Hepatocyte (in vitro differentiated cells): ENCODE measurements around the gene SNRPD3. TPM values are rescaled to one million over a fixed set of nuclear protein-coding genes. Genes with fewer than 3 reads are reported as not detected.
A peak's percentile ranks its signal among the peaks of the same experiment; 100 is the strongest.

Source experiments
- DNase-seq: peaks from one replicate; pipeline ENCODE4 v3.0.0-alpha.2; 2016; ENCODE audit warnings: low spot score
- H2AFZ ChIP-seq: fragments of 200-600 bp; sonication (generic); 2 replicates; pipeline ENCODE4 v1.6.0; 2016; ENCODE audit warnings: antibody characterized with exemption, mild to moderate bottlenecking
- H3K27ac ChIP-seq: fragments of 200-600 bp; sonication (generic); 2 replicates; pipeline ENCODE4 v1.5.1; 2016; ENCODE audit warnings: mild to moderate bottlenecking
- H3K27me3 ChIP-seq: fragments of 200-600 bp; sonication (generic); 2 replicates; pipeline ENCODE4 v1.6.1; 2016
- H3K36me3 ChIP-seq: fragments of 200-600 bp; sonication (generic); replicated peaks from 2 replicates; pipeline ENCODE4 v1.5.1; 2016; ENCODE audit warnings: low read depth; ENCODE audit not compliant: insufficient read depth
- H3K4me1 ChIP-seq: fragments of 200-600 bp; sonication (generic); 2 replicates; pipeline ENCODE4 v1.5.1; 2016; ENCODE audit warnings: mild to moderate bottlenecking, moderate library complexity; ENCODE audit not compliant: insufficient read depth
- H3K4me2 ChIP-seq: fragments of 200-600 bp; sonication (generic); 2 replicates; pipeline ENCODE4 v1.6.0; 2016
- H3K4me3 ChIP-seq: fragments of 200-600 bp; sonication (generic); 2 replicates; pipeline ENCODE4 v1.5.1; 2016; ENCODE audit warnings: mild to moderate bottlenecking
- H3K79me2 ChIP-seq: fragments of 200-600 bp; sonication (generic); 2 replicates; pipeline ENCODE4 v1.6.0; 2017; ENCODE audit warnings: mild to moderate bottlenecking
- H3K9me2 ChIP-seq: fragments of 200-600 bp; sonication (generic); replicated peaks from 2 replicates; pipeline ENCODE4 v1.6.0; 2017; ENCODE audit warnings: mild to moderate bottlenecking; ENCODE audit not compliant: insufficient read depth
- H3K9me3 ChIP-seq: fragments of 200-600 bp; sonication (generic); 2 replicates; pipeline ENCODE4 v1.5.1; 2016; ENCODE audit warnings: low read depth, mild to moderate bottlenecking
- H4K20me1 ChIP-seq: fragments of 200-600 bp; sonication (generic); 2 replicates; pipeline ENCODE4 v1.6.0; 2016; ENCODE audit warnings: mild to moderate bottlenecking; ENCODE audit not compliant: insufficient read depth, poor library complexity, severe bottlenecking
- CTCF ChIP-seq: fragments of 200-600 bp; sonication (generic); IDR thresholded peaks from 2 replicates; pipeline ENCODE4 v1.5.1; 2016; ENCODE audit warnings: antibody characterized with exemption, mild to moderate bottlenecking; ENCODE audit not compliant: poor library complexity
- EZH2 ChIP-seq: fragments of 200-600 bp; sonication (generic); IDR thresholded peaks from 2 replicates; pipeline ENCODE4 v1.6.1; 2016; ENCODE audit warnings: antibody characterized with exemption, mild to moderate bottlenecking, borderline replicate concordance
- EZH2phosphoT487 ChIP-seq: fragments of 200-600 bp; sonication (generic); IDR thresholded peaks from one replicate; pipeline ENCODE4 v1.6.1; 2018; ENCODE audit warnings: antibody characterized with exemption, mild to moderate bottlenecking, low read depth, moderate library complexity; ENCODE audit not compliant: unreplicated experiment, severe bottlenecking
- WGBS: methylation state at CpG from one replicate; pipeline ENCODE4 v1.1.6; 2016; ENCODE audit warnings: low lambda C conversion rate; ENCODE audit errors: missing lambda C conversion rate; 5-methylcytosine and 5-hydroxymethylcytosine counted together
- polyA plus RNA-seq: library from polyadenylated mRNA; unstranded; fragments of >200 nt; fragmentation: Nextera tagmentation; extraction: Ambion mirVana; gene quantifications from 2 replicates; pipeline ENCODE4 v1.2.1, GENCODE V29; 2016
- total RNA-seq: library from RNA; depleted of rRNA; stranded (reverse); fragments of >200 nt; gene quantifications from 2 replicates; pipeline ENCODE4 v1.2.3, GENCODE V29; 2014

SNRPD3 gene
- total and polyA plus RNA-seq, 2 experiments from 2014 or later = 122 to 185 TPM

GRCh38 chr22:24576778-24577177 lies 21.0 kb downstream of the SNRPD3 start:
- Histone ChIP-seq H3K4me2 (no peak overlapping the region), H3K27ac (peak overlapping the region; percentile 84), H3K27me3 (no peaks in the 10 kb centered on the region), H3K4me3 (no peak overlapping the region), H4K20me1 (no peaks in the 10 kb centered on the region), H3K4me1 (peaks cover 22% of the 10 kb centered on the region), H3K79me2 (no peaks in the 10 kb centered on the region), H3K9me3 (no peaks in the 10 kb centered on the region), H3K36me3 (no peaks in the 10 kb centered on the region), H2AFZ (no peak overlapping the region), H3K9me2 (no peaks in the 10 kb centered on the region)
- DNase-seq = no peak
- 84% methylated on average over 1 of the region's 1 CpG for WGBS
- TF ChIP-seq EZH2phosphoT487 (no peak), EZH2 (no peak), CTCF (no peak)

- Histone ChIP-seq H2AFZ (no peak overlapping the region), H3K36me3 (no peaks in the 10 kb centered on the region), H3K9me3 (no peaks in the 10 kb centered on the region), H3K27me3 (no peaks in the 10 kb centered on the region), H3K27ac (peak overlapping the region; percentile 84), H4K20me1 (no peaks in the 10 kb centered on the region), H3K79me2 (no peaks in the 10 kb centered on the region), H3K4me1 (peaks cover 29% of the 10 kb centered on the region), H3K4me3 (no peak overlapping the region), H3K4me2 (peak overlapping the region; percentile 27), H3K9me2 (no peaks in the 10 kb centered on the region)
- TF ChIP-seq CTCF = no peak
- no peak for TF ChIP-seq EZH2phosphoT487
- no peak for TF ChIP-seq EZH2
- DNase-seq = peak; percentile 67
- whole genome bisulfite sequencing = 57% methylated on average over 8 of the region's 8 CpGs
These were observed 22.8 kb downstream of the SNRPD3 start for GRCh38 chr22:24578355-24579257.

GRCh38 chr22:24579258-24579601 lies 23.4 kb downstream of the SNRPD3 start:
- peak overlapping the region; percentile 84 for H3K27ac ChIP-seq
- no peak overlapping the region for H3K4me3 ChIP-seq
- no peaks in the 10 kb centered on the region for H3K79me2 ChIP-seq
- 46% methylated on average over 1 of the region's 1 CpG for whole genome bisulfite sequencing
- no peaks in the 10 kb centered on the region for H3K9me3 ChIP-seq
- H3K9me2 ChIP-seq = no peaks in the 10 kb centered on the region
- H3K4me1 ChIP-seq = peaks cover 35% of the 10 kb centered on the region
- DNase-seq = no peak
- TF ChIP-seq EZH2phosphoT487 (no peak), EZH2 (no peak), CTCF (no peak)
- no peaks in the 10 kb centered on the region for H4K20me1 ChIP-seq
- H3K4me2 ChIP-seq = no peak overlapping the region
- no peak overlapping the region for H2AFZ ChIP-seq
- no peaks in the 10 kb centered on the region for H3K36me3 ChIP-seq
- no peaks in the 10 kb centered on the region for H3K27me3 ChIP-seq
